Caco-2 (cell line): Measurements from ENCODE around the gene MEF2C. TPM values are rescaled to one million over a fixed set of nuclear protein-coding genes. Genes with fewer than 3 reads are reported as not detected.

Experiments used
- BruUV-seq: library from RNA; stranded (reverse); fragments of 400-500 nt; replicated peaks from 2 replicates; lab custom pipeline; 2021; lab: Mats Ljungman, UMichigan
- CTCF ChIA-PET: fragments of 300-600 bp; sonication (Branson Sonifier 250); formaldehyde crosslinking; loops from one replicate; lab custom pipeline; 2022; ENCODE audit warnings: antibody characterized with exemption; lab: Charles Lee
- POLR2A ChIA-PET: fragments of 300-600 bp; sonication (Branson Sonifier 250); formaldehyde crosslinking; loops from one replicate; lab custom pipeline; 2022; ENCODE audit warnings: antibody characterized with exemption; lab: Charles Lee
- DNase-seq, 2 experiments: peaks; one replicate each; pipeline versions ENCODE4 v3.0.0 to v3.0.0-alpha.2; 2020 to 2022
- H3K27me3 ChIP-seq: replicated peaks from 2 replicates; pipeline ENCODE4 v1.6.0; 2011; ENCODE audit warnings: low read length; ENCODE audit not compliant: control insufficient read depth, insufficient read depth
- H3K36me3 ChIP-seq: 2 replicates; pipeline ENCODE4 v1.5.1; 2011; ENCODE audit warnings: low read length; ENCODE audit not compliant: control insufficient read depth, insufficient read depth
- H3K4me1 ChIP-seq: fragments of 250-450 bp; sonication (Bioruptor Pico); 2 replicates; pipeline ENCODE4 v1.5.1; 2020; ENCODE audit warnings: mild to moderate bottlenecking
- H3K4me3 ChIP-seq: 2 replicates; pipeline ENCODE4 v1.5.1; 2011; ENCODE audit warnings: low read depth, mild to moderate bottlenecking, control low read depth, low read length
- H3K9me3 ChIP-seq: fragments of 250-450 bp; sonication (Bioruptor Pico); 2 replicates; pipeline ENCODE4 v1.5.1; 2020; ENCODE audit warnings: mild to moderate bottlenecking, moderate library complexity
- H3K27ac Mint-ChIP-seq: one replicate; pipeline ENCODE4 v1.8.0; 2022; ENCODE audit warnings: mixed read lengths; ENCODE audit not compliant: unreplicated experiment
- H3K27me3 Mint-ChIP-seq: one replicate; pipeline ENCODE4 v1.8.0; 2022; ENCODE audit warnings: mixed read lengths; ENCODE audit not compliant: insufficient read depth, unreplicated experiment
- H3K36me3 Mint-ChIP-seq: one replicate; pipeline ENCODE4 v1.8.0; 2022; ENCODE audit warnings: mild to moderate bottlenecking, mixed read lengths; ENCODE audit not compliant: insufficient read depth, unreplicated experiment
- H3K4me1 Mint-ChIP-seq: one replicate; pipeline ENCODE4 v1.8.0; 2022; ENCODE audit warnings: low read depth, mixed read lengths; ENCODE audit not compliant: unreplicated experiment
- H3K4me3 Mint-ChIP-seq: one replicate; pipeline ENCODE4 v1.8.0; 2022; ENCODE audit warnings: mild to moderate bottlenecking, moderate library complexity, mixed read lengths; ENCODE audit not compliant: unreplicated experiment
- H3K9me3 Mint-ChIP-seq: one replicate; pipeline ENCODE4 v1.8.0; 2022; ENCODE audit warnings: mixed read lengths; ENCODE audit not compliant: unreplicated experiment
- intact Hi-C: fragments of 100-400 bp; cut with micrococcal nuclease; formaldehyde crosslinking; loops from one replicate; pipeline ENCODE4 v1.10.0; 2022; ENCODE audit not compliant: unreplicated experiment
- total RNA-seq: library from RNA; stranded (reverse); gene quantifications from 2 replicates; pipeline ENCODE4 v1.2.3, GENCODE V29; 2022
- TF ChIP-seq, protein P1 (sequence below), 2 experiments: fragments of 200-600 bp in 1 of 2; IDR thresholded peaks; 1 replicate in 1 of 2; 2 replicates in 1 of 2; pipeline versions ENCODE4 v1.5.1 to v1.8.0; 2011 to 2022; ENCODE audit warnings: antibody characterized with exemption in 1 of 2, control low read depth in 1 of 2, inconsistent platforms in 1 of 2, low read depth in 1 of 2, low read length in 1 of 2, mild to moderate bottlenecking in 1 of 2, moderate library complexity in 1 of 2; ENCODE audit not compliant: insufficient read depth in 1 of 2, severe bottlenecking in 1 of 2, unreplicated experiment in 1 of 2

The MEF2C gene
- total RNA-seq, 1 experiment from 2014 or later, result 1.5 TPM

DNA sequence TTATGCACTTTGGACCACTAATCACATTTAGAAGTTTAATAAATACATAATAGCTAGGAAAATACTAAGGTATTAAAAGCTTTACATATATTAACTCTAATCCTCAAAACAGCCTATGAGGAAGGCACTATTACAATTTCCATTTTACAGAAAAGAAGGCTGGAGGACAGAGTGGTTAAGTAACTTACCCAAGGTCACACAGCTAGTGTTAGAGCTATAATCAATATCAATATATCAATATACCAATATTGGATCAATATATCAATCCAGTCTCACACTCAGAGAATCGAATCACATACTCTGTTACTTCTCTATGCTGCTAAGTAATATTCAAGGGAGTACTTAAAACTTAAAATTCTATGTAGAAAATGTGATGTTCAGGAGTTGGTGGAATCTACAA lies 45.2 kb downstream of the MEF2C start:
- no peak overlapping the region for H3K4me3 Mint-ChIP-seq
- no peak for DNase-seq
- no peaks in the 10 kb centered on the region for H3K36me3 Mint-ChIP-seq
- Histone ChIP-seq H3K4me3 (no peak overlapping the region), H3K27me3 (no peaks in the 10 kb centered on the region), H3K36me3 (no peaks in the 10 kb centered on the region), H3K4me1 (no peaks in the 10 kb centered on the region), H3K9me3 (no peaks in the 10 kb centered on the region)
- no peaks in the 10 kb centered on the region for H3K27me3 Mint-ChIP-seq
- no peaks in the 10 kb centered on the region for H3K9me3 Mint-ChIP-seq
- TF ChIP-seq, protein P1, sequence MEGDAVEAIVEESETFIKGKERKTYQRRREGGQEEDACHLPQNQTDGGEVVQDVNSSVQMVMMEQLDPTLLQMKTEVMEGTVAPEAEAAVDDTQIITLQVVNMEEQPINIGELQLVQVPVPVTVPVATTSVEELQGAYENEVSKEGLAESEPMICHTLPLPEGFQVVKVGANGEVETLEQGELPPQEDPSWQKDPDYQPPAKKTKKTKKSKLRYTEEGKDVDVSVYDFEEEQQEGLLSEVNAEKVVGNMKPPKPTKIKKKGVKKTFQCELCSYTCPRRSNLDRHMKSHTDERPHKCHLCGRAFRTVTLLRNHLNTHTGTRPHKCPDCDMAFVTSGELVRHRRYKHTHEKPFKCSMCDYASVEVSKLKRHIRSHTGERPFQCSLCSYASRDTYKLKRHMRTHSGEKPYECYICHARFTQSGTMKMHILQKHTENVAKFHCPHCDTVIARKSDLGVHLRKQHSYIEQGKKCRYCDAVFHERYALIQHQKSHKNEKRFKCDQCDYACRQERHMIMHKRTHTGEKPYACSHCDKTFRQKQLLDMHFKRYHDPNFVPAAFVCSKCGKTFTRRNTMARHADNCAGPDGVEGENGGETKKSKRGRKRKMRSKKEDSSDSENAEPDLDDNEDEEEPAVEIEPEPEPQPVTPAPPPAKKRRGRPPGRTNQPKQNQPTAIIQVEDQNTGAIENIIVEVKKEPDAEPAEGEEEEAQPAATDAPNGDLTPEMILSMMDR (IDR thresholded peaks at IDR 0.05; ENCODE audit: insufficient read depth in 1 of 2, low read depth in 1 of 2, low read length in 1 of 2, severe bottlenecking in 1 of 2, unreplicated experiment in 1 of 2), result no peak
- POLR2A ChIA-PET, result no interaction called here
- no peaks in the 10 kb centered on the region for H3K4me1 Mint-ChIP-seq
- CTCF ChIA-PET, result no interaction called here
- intact Hi-C loops, result no loop called here
- no peak overlapping the region for H3K27ac Mint-ChIP-seq
- no TSS peak for BruUV-seq

- Histone ChIP-seq H3K4me1 (no peaks in the 10 kb centered on the region), H3K27me3 (no peaks in the 10 kb centered on the region), H3K36me3 (no peaks in the 10 kb centered on the region), H3K9me3 (no peaks in the 10 kb centered on the region), H3K4me3 (no peak overlapping the region)
- no TSS peak for BruUV-seq
- H3K9me3 Mint-ChIP-seq, result no peaks in the 10 kb centered on the region
- no peaks in the 10 kb centered on the region for H3K4me1 Mint-ChIP-seq
- intact Hi-C loops, result no loop called here
- CTCF ChIA-PET, result no interaction called here
- POLR2A ChIA-PET, result no interaction called here
- no peak for DNase-seq
- no peaks in the 10 kb centered on the region for H3K27me3 Mint-ChIP-seq
- H3K36me3 Mint-ChIP-seq, result no peaks in the 10 kb centered on the region
- H3K4me3 Mint-ChIP-seq, result no peak overlapping the region
- no peak overlapping the region for H3K27ac Mint-ChIP-seq
- TF ChIP-seq, protein P1 (IDR thresholded peaks at IDR 0.05; ENCODE audit: insufficient read depth in 1 of 2, low read depth in 1 of 2, low read length in 1 of 2, severe bottlenecking in 1 of 2, unreplicated experiment in 1 of 2), result no peak
Measured at GRCh38 chr5:88837222-88837621, 45.8 kb downstream of the MEF2C start.

DNA sequence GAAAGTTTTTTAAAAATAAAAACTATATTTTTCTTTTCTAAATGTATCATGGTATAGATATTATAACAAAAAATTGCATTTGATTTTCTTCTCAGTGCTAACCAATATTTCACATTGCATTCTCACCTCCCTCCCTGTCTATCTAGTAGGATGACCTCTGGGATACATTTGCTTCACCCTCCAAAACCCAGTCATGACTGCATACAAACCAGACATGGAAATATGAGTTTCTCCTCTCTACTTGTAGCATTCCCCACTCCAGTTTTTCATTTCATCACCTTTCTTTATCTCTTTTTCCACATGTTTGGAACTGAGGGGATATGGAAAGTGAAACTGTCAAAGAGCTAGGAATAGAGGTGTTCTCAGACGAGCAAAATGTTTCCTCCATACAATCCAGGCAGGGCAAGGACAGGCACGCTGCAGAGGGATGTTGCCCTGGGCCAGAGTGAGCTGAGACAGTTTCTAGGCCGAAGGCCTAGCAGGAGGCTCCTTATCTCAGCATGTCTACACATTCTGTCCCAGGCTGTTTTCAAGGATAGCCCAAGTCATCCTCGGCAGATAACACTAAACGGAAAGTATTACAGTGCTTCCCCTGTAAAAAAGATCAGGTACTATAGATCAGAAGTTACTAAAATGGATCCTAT lies 46.7 kb downstream of the MEF2C start:
- CTCF ChIA-PET, result no interaction called here
- intact Hi-C loops, result no loop called here
- Histone ChIP-seq H3K4me1 (no peaks in the 10 kb centered on the region), H3K36me3 (no peaks in the 10 kb centered on the region), H3K9me3 (no peaks in the 10 kb centered on the region), H3K4me3 (no peak overlapping the region), H3K27me3 (no peaks in the 10 kb centered on the region)
- no peaks in the 10 kb centered on the region for H3K4me1 Mint-ChIP-seq
- no peak for DNase-seq
- no peaks in the 10 kb centered on the region for H3K9me3 Mint-ChIP-seq
- no peaks in the 10 kb centered on the region for H3K27me3 Mint-ChIP-seq
- no peak overlapping the region for H3K27ac Mint-ChIP-seq
- no TSS peak for BruUV-seq
- POLR2A ChIA-PET, result no interaction called here
- no peaks in the 10 kb centered on the region for H3K36me3 Mint-ChIP-seq
- TF ChIP-seq, protein P1 (IDR thresholded peaks at IDR 0.05; ENCODE audit: insufficient read depth in 1 of 2, low read depth in 1 of 2, low read length in 1 of 2, severe bottlenecking in 1 of 2, unreplicated experiment in 1 of 2), result no peak
- H3K4me3 Mint-ChIP-seq, result no peak overlapping the region
